GM10248 (cell line): ENCODE data around the gene NFKBIB.
A peak's percentile ranks its signal among the peaks of the same experiment; 100 is the strongest.

Source experiments
- CTCF ChIA-PET: fragments of 300-600 bp; sonication (Branson Sonifier 250); formaldehyde crosslinking; extraction: SDS; loops from one replicate; lab custom pipeline; 2021; ENCODE audit warnings: antibody characterized with exemption; lab: Yijun Ruan, JAX
- POLR2A ChIA-PET: fragments of 350-650 bp; sonication (Branson Sonifier 250); formaldehyde crosslinking; extraction: SDS; loops from one replicate; lab custom pipeline; 2020; ENCODE audit warnings: antibody characterized with exemption; lab: Yijun Ruan, JAX
- DNase-seq: peaks from one replicate; pipeline ENCODE4 v3.0.0; 2012; ENCODE audit errors: extremely low spot score
- CTCF ChIP-seq: IDR thresholded peaks from 2 replicates; pipeline ENCODE4 v1.5.1; 2012; ENCODE audit warnings: mild to moderate bottlenecking, low read depth; ENCODE audit errors: extremely low read depth, missing control alignments, control extremely low read depth

NFKBIB gene

GRCh38 chr19:38875656-38876395 lies 23.9 kb upstream of the NFKBIB start:
- no peak for DNase-seq
- POLR2A ChIA-PET = interaction anchor here (0.7 kb wide), 1 partner anchor 11 kb away, joined by 3 read pairs; no protein-coding TSS in a partner anchor
- no peak for TF ChIP-seq CTCF
- CTCF ChIA-PET = interaction anchor here (1.0 to 6.0 kb wide), 5 partner anchors 8 to 106 kb away, joined by 3 to 64 read pairs (median 4); partner anchors contain the start of genes MRPS12 and SARS2

GRCh38 chr19:38877781-38878574 lies 21.8 kb upstream of the NFKBIB start, which contains the start of gene RINL:
Gene RINL, minus strand, starts transcription at chr19:38878275. Its CDS starts 1,533 bp downstream, at chr19:38876742.
- DNase-seq = peak; percentile 85
- ChIA-PET CTCF (interaction anchor here (1.2 to 6.0 kb wide), 11 partner anchors 8 to 475 kb away, joined by 3 to 64 read pairs (median 5); partner anchors contain the start of genes FAM98C, MRPS12 and SARS2), POLR2A (interaction anchor here (0.6 to 1.5 kb wide), 2 partner anchors 29 to 92 kb away, joined by 3 to 5 read pairs; no protein-coding TSS in a partner anchor)
- no peak for TF ChIP-seq CTCF

GRCh38 chr19:38878575-38879399 lies 21.0 kb upstream of the NFKBIB start:
- CTCF ChIA-PET = interaction anchor here (0.8 to 6.0 kb wide), 12 partner anchors 8 to 476 kb away, joined by 3 to 64 read pairs (median 4); partner anchors contain the start of genes FAM98C, MRPS12 and SARS2
- POLR2A ChIA-PET = interaction anchor here (0.6 to 1.5 kb wide), 2 partner anchors 30 to 91 kb away, joined by 3 to 5 read pairs; no protein-coding TSS in a partner anchor
- TF ChIP-seq CTCF = no peak
- DNase-seq = no peak

DNA sequence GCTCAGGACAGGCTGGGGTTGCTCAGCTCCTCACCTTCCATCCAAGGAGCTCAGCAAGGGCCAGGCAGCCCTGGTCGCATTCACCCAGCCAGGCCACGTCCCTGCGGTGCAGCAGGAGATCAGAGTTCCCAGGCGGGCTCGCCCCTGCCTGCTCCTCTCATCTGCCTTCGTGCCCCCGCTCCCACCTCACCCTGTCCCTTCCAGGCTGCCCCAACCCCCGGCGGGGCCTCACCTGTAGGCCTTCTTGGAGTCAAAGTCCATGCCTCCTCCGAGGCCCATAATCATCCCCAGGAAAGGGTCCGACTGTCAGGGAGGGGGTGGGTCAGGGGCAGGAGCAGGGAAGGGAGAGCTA lies 20.4 kb upstream of the NFKBIB start:
- ChIA-PET CTCF (interaction anchor here (0.8 to 6.0 kb wide), 9 partner anchors 7 to 364 kb away, joined by 3 to 64 read pairs (median 4); partner anchors contain the start of genes MRPS12 and SARS2), POLR2A (interaction anchor here (0.5 to 1.5 kb wide), 3 partner anchors 20 to 147 kb away, joined by 3 to 5 read pairs (median 3); partner anchors contain the start of genes NFKBIB and SIRT2)
- DNase-seq = no peak
- no peak for TF ChIP-seq CTCF

- TF ChIP-seq CTCF = no peak
- CTCF ChIA-PET = interaction anchor here (3.9 to 6.0 kb wide), 2 partner anchors 6 to 11 kb away, joined by 34 to 64 read pairs; no protein-coding TSS in a partner anchor
- DNase-seq = no peak
- POLR2A ChIA-PET = interaction anchor here (1.2 kb wide), 1 partner anchor 20 kb away, joined by 3 read pairs; the partner anchor contains the start of genes NFKBIB and SIRT2
Measured at GRCh38 chr19:38880076-38880881, 19.5 kb upstream of the NFKBIB start.
